ENCODE data around the gene TSPOAP1. TPM values are rescaled to one million over a fixed set of nuclear protein-coding genes. Genes with fewer than 3 reads are reported as not detected.
A peak's percentile ranks its signal among the peaks of the same experiment; 100 is the strongest.

Gene TSPOAP1
- total and polyA plus RNA-seq, 10 of the 15 experiments (the other 5 are each of a cell fraction or from before 2014, with no cell fraction given): 0.58 to 16.4 (median 4.2) TPM; not detected in 1

DNA sequence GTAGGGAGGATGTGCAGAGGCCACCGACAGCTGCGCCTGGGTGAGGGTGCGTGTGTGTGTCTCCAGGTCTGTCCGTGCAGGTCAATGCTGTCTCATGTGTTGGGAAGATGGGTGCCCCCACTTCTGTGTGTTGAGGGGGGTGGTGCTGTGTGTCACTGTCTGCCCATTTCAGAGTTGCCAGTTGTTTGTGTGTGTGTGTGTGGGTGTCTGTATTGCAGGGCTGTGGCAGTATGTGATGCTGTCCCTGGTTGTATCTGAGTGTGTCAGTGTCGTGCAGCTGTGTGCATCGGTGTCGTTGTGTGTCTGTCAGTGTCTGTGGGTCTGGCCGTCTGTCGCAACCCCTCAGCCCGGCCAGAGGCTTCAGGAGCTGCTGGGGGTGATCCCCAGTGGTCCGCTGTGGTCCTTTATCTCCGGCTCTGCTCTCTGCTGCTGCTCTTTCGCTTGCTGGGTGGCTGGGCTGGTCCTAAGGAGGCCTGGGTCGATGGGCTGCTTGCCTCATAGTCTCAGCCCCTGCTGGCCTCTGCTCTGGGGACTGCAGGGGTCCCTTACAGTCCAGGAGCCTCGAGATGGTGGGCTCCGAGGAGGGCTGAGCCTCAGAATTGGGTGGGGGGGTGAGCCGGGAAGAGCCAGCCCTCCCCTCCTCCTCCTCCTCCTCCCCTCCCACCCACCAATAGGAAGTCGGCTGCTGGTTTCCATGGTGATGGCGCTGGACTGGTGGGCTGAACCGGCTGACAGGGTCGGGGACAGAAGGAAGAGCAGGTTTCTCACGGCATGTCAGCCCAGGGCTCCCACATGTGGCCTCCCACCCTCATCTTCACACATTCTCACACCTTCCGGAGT, at the start of gene TSPOAP1 (continued):
- TF ChIP-seq CBFB (IDR thresholded peaks at IDR 0.05; ENCODE audit: low read depth): 0 out of 2 replicates have a peak, but pooled peaks have one; percentile 73
- TF ChIP-seq MEF2A (IDR thresholded peaks at IDR 0.05; ENCODE audit: insufficient read depth, low read depth, low read length): peak; percentile 78
- peak; percentile 44 for TF ChIP-seq E4F1 (IDR thresholded peaks at IDR 0.05; ENCODE audit: borderline replicate concordance, partially characterized antibody)
- TF ChIP-seq, protein P1, sequence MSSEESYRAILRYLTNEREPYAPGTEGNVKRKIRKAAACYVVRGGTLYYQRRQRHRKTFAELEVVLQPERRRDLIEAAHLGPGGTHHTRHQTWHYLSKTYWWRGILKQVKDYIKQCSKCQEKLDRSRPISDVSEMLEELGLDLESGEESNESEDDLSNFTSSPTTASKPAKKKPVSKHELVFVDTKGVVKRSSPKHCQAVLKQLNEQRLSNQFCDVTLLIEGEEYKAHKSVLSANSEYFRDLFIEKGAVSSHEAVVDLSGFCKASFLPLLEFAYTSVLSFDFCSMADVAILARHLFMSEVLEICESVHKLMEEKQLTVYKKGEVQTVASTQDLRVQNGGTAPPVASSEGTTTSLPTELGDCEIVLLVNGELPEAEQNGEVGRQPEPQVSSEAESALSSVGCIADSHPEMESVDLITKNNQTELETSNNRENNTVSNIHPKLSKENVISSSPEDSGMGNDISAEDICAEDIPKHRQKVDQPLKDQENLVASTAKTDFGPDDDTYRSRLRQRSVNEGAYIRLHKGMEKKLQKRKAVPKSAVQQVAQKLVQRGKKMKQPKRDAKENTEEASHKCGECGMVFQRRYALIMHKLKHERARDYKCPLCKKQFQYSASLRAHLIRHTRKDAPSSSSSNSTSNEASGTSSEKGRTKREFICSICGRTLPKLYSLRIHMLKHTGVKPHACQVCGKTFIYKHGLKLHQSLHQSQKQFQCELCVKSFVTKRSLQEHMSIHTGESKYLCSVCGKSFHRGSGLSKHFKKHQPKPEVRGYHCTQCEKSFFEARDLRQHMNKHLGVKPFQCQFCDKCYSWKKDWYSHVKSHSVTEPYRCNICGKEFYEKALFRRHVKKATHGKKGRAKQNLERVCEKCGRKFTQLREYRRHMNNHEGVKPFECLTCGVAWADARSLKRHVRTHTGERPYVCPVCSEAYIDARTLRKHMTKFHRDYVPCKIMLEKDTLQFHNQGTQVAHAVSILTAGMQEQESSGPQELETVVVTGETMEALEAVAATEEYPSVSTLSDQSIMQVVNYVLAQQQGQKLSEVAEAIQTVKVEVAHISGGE (CRISPR knock-in tag; IDR thresholded peaks at IDR 0.05): peak; percentile 3; the same call in 1 of the 2 replicates
- no peak for TF ChIP-seq ZNF622 (IDR thresholded peaks at IDR 0.05)
- TF ChIP-seq, protein P2, sequence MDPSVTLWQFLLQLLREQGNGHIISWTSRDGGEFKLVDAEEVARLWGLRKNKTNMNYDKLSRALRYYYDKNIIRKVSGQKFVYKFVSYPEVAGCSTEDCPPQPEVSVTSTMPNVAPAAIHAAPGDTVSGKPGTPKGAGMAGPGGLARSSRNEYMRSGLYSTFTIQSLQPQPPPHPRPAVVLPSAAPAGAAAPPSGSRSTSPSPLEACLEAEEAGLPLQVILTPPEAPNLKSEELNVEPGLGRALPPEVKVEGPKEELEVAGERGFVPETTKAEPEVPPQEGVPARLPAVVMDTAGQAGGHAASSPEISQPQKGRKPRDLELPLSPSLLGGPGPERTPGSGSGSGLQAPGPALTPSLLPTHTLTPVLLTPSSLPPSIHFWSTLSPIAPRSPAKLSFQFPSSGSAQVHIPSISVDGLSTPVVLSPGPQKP (IDR thresholded peaks at IDR 0.05; ENCODE audit: low read depth, low read length): no peak
- peak; percentile 98 for TF ChIP-seq NBN (IDR thresholded peaks at IDR 0.05)
- TF ChIP-seq, protein P3, sequence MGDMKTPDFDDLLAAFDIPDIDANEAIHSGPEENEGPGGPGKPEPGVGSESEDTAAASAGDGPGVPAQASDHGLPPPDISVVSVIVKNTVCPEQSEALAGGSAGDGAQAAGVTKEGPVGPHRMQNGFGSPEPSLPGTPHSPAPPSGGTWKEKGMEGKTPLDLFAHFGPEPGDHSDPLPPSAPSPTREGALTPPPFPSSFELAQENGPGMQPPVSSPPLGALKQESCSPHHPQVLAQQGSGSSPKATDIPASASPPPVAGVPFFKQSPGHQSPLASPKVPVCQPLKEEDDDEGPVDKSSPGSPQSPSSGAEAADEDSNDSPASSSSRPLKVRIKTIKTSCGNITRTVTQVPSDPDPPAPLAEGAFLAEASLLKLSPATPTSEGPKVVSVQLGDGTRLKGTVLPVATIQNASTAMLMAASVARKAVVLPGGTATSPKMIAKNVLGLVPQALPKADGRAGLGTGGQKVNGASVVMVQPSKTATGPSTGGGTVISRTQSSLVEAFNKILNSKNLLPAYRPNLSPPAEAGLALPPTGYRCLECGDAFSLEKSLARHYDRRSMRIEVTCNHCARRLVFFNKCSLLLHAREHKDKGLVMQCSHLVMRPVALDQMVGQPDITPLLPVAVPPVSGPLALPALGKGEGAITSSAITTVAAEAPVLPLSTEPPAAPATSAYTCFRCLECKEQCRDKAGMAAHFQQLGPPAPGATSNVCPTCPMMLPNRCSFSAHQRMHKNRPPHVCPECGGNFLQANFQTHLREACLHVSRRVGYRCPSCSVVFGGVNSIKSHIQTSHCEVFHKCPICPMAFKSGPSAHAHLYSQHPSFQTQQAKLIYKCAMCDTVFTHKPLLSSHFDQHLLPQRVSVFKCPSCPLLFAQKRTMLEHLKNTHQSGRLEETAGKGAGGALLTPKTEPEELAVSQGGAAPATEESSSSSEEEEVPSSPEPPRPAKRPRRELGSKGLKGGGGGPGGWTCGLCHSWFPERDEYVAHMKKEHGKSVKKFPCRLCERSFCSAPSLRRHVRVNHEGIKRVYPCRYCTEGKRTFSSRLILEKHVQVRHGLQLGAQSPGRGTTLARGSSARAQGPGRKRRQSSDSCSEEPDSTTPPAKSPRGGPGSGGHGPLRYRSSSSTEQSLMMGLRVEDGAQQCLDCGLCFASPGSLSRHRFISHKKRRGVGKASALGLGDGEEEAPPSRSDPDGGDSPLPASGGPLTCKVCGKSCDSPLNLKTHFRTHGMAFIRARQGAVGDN (IDR thresholded peaks at IDR 0.05): peak; percentile 67
- TF ChIP-seq MTA2 (IDR thresholded peaks at IDR 0.05; ENCODE audit: low read depth): no peak
- TF ChIP-seq BMI1 (IDR thresholded peaks at IDR 0.05; ENCODE audit: borderline replicate concordance): peak; percentile 97
- peak; percentile 86; the same call in 1 of the 2 replicates for TF ChIP-seq MXI1 (IDR thresholded peaks at IDR 0.05; ENCODE audit: low read depth, low read length)
- TF ChIP-seq TCF12 (IDR thresholded peaks at IDR 0.05; ENCODE audit: low read depth, low read length): peak; percentile 83
- peak; percentile 61; the same call in 1 of the 2 replicates for TF ChIP-seq NFYB (IDR thresholded peaks at IDR 0.05; ENCODE audit: insufficient read depth, low read depth, low read length)
- no peak for TF ChIP-seq KAT2A (conservative IDR thresholded peaks at IDR 0.05; ENCODE audit: control insufficient read depth, low read depth, low read length)
- TF ChIP-seq BCL11A (IDR thresholded peaks at IDR 0.05; ENCODE audit: low read depth, low read length): peak; percentile 56
- TF ChIP-seq, protein P4, sequence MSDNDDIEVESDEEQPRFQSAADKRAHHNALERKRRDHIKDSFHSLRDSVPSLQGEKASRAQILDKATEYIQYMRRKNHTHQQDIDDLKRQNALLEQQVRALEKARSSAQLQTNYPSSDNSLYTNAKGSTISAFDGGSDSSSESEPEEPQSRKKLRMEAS (IDR thresholded peaks at IDR 0.05; ENCODE audit: low read depth, low read length): peak; percentile 65; the same call in 1 of the 2 replicates

All from GM12878 (cell line).